Right ventricle myocardium superior (tissue), 1 donor: ENCODE results near the gene DDIAS. TPM values are rescaled to one million over a fixed set of nuclear protein-coding genes. Genes with fewer than 3 reads are reported as not detected.

Source experiments
- ATAC-seq: fragments of 200-7000 bp; cut with Tn5 transposase; one replicate; pipeline ENCODE4 v1.9.1; 2020; ENCODE audit warnings: mild to moderate bottlenecking; ENCODE audit not compliant: poor library complexity
- DNase-seq: peaks from one replicate; pipeline ENCODE4 v3.0.0-alpha.2; 2020
- intact Hi-C: fragments of 100-400 bp; cut with DNase I; formaldehyde crosslinking; loops from one replicate; pipeline ENCODE4 v1.11.2; 2022
- total RNA-seq: library from RNA; stranded (reverse); fragmentation: NEBNext Ultra II Directional; extraction: Animal tissue kit (Norgen Biotek cat#: 25700); gene quantifications from one replicate; pipeline ENCODE4 v1.2.1, GENCODE V29; 2021
- donor health status: DM: no; HTN: yes; CAD: no; lungs with severe emphysema.

Gene DDIAS
- total RNA-seq, 1 donor from 2014 or later: 0.89 TPM

- DNase-seq (no peak), ATAC-seq (no peak)
- intact Hi-C loops: no loop called here
These were observed 80.3 kb downstream of the DDIAS start for GRCh38 chr11:82981852-82982251.

Other genes with a start within 250 kb of the DDIAS start
- 0.13 TPM for gene FAM181B, start 167.9 kb upstream of the DDIAS start, total RNA-seq
- 37.2 TPM for gene PRCP, start 1.3 kb upstream of the DDIAS start, total RNA-seq
- gene RAB30, start 170.2 kb downstream of the DDIAS start, total RNA-seq: 24.2 TPM